Tibial artery (tissue), 4 donors: ENCODE measurements around the gene PTPRG.

Experiments used
- DNase-seq, 2 donors: peaks; one replicate each; pipeline ENCODE4 v3.0.0-alpha.2; 2019
- H3K27ac ChIP-seq, 2 donors: fragments of 200-600 bp; sonication (generic) in 1 of 2; 1 replicate in 1 of 2; 2 replicates in 1 of 2; pipeline ENCODE4 v1.5.1; 2018 to 2019; ENCODE audit warnings: mild to moderate bottlenecking in 1 of 2
- H3K27me3 ChIP-seq, 2 donors: fragments of 200-600 bp; sonication (generic) in 1 of 2; one replicate each; pipeline versions ENCODE4 v1.5.1 to v1.6.0; 2016 to 2019
- H3K36me3 ChIP-seq, 3 donors: fragments of 200-600 bp; sonication (generic) in 2 of 3; one replicate each; pipeline ENCODE4 v1.5.1; 2016 to 2019; ENCODE audit warnings: mild to moderate bottlenecking in 2 of 3
- H3K4me1 ChIP-seq, 4 donors: fragments of 200-600 bp; sonication (generic) in 2 of 4; 1 replicate in 3 of 4; 2 replicates in 1 of 4; pipeline ENCODE4 v1.5.1; 2016 to 2019
- H3K4me3 ChIP-seq, 2 donors: fragments of 200-600 bp; sonication (generic) in 1 of 2; 1 replicate in 1 of 2; 2 replicates in 1 of 2; pipeline ENCODE4 v1.5.1; 2018 to 2019; ENCODE audit warnings: mild to moderate bottlenecking in 2 of 2
- H3K9me3 ChIP-seq, 3 donors: fragments of 200-600 bp; sonication (generic) in 1 of 3; one replicate each; pipeline ENCODE4 v1.5.1; 2016 to 2019
- CTCF ChIP-seq, 2 experiments: fragments of 200-600 bp in 1 of 2; fragments of 450-650 bp in 1 of 2; IDR thresholded peaks; one replicate each; pipeline ENCODE4 v1.5.1; 2017 to 2019; ENCODE audit warnings: antibody characterized with exemption in 2 of 2, mild to moderate bottlenecking in 1 of 2, moderate library complexity in 1 of 2
- intact Hi-C: fragments of 100-400 bp; cut with DNase I; formaldehyde crosslinking; loops from one replicate; pipeline ENCODE4 v1.15.0; 2023; ENCODE audit warnings: low total_unique reads

The PTPRG gene

GRCh38 chr3:61925721-61926120 is 364.4 kb downstream of the PTPRG start:
- intact Hi-C loops: loop anchor here (10.0 kb wide), 1 partner anchor 361 kb away; the partner anchor contains the start of gene PTPRG

GRCh38 chr3:61926923-61927322 is 365.6 kb downstream of the PTPRG start:
- intact Hi-C loops: loop anchor here (10.0 kb wide), 1 partner anchor 362 kb away; the partner anchor contains the start of gene PTPRG
- H3K4me1 ChIP-seq: peaks cover 0 to 80% (median 39%) of the 10 kb centered on the region in 4 donors
- H3K27ac ChIP-seq: peak overlapping the region; percentile 57 to 59
- DNase-seq: no peak
- TF ChIP-seq CTCF (IDR thresholded peaks at IDR 0.05): no peak
- no peaks in the 10 kb centered on the region for H3K27me3 ChIP-seq
- H3K4me3 ChIP-seq: peak overlapping the region in 1 of 2 donors; percentile 16
- no peaks in the 10 kb centered on the region for H3K36me3 ChIP-seq
- H3K9me3 ChIP-seq: no peaks in the 10 kb centered on the region

More at GRCh38 chr3:61925721-61926120, 364.4 kb downstream of the PTPRG start:
- H3K27me3 ChIP-seq: no peaks in the 10 kb centered on the region
- H3K4me3 ChIP-seq: no peak overlapping the region
- no peaks in the 10 kb centered on the region for H3K9me3 ChIP-seq
- H3K27ac ChIP-seq: peak overlapping the region in 1 of 2 donors; percentile 57
- DNase-seq: no peak
- peaks cover 0 to 75% (median 39%) of the 10 kb centered on the region in 4 donors for H3K4me1 ChIP-seq
- TF ChIP-seq CTCF (IDR thresholded peaks at IDR 0.05): no peak
- no peaks in the 10 kb centered on the region for H3K36me3 ChIP-seq

GRCh38 chr3:61927332-61927731 is 366.0 kb downstream of the PTPRG start:
- H3K4me3 ChIP-seq: peak overlapping the region in 1 of 2 donors; percentile 16
- peak; percentile 73 to 82 for DNase-seq
- peak overlapping the region; percentile 57 to 59 for H3K27ac ChIP-seq
- peaks cover 0 to 80% (median 39%) of the 10 kb centered on the region in 4 donors for H3K4me1 ChIP-seq
- no peaks in the 10 kb centered on the region for H3K27me3 ChIP-seq
- TF ChIP-seq CTCF (IDR thresholded peaks at IDR 0.05): no peak
- intact Hi-C loops: loop anchor here (10.0 kb wide), 1 partner anchor 363 kb away; the partner anchor contains the start of gene PTPRG
- no peaks in the 10 kb centered on the region for H3K9me3 ChIP-seq
- H3K36me3 ChIP-seq: no peaks in the 10 kb centered on the region

GRCh38 chr3:61928039-61928438 is 366.7 kb downstream of the PTPRG start:
- H3K9me3 ChIP-seq: no peaks in the 10 kb centered on the region
- no peaks in the 10 kb centered on the region for H3K36me3 ChIP-seq
- peaks cover 0 to 83% (median 42%) of the 10 kb centered on the region in 4 donors for H3K4me1 ChIP-seq
- intact Hi-C loops: loop anchor here (10.0 kb wide), 1 partner anchor 363 kb away; the partner anchor contains the start of gene PTPRG
- no peak overlapping the region for H3K4me3 ChIP-seq
- H3K27ac ChIP-seq: peak overlapping the region; percentile 57 to 59
- no peak for DNase-seq
- TF ChIP-seq CTCF (IDR thresholded peaks at IDR 0.05): no peak
- H3K27me3 ChIP-seq: no peaks in the 10 kb centered on the region

- Histone ChIP-seq H3K27me3 (no peaks in the 10 kb centered on the region), H3K9me3 (no peaks in the 10 kb centered on the region), H3K4me3 (no peak overlapping the region), H3K4me1 (peaks cover 0 to 82% (median 42%) of the 10 kb centered on the region in 4 donors), H3K36me3 (no peaks in the 10 kb centered on the region), H3K27ac (peak overlapping the region; percentile 57 to 59)
- no peak for TF ChIP-seq CTCF (IDR thresholded peaks at IDR 0.05)
- intact Hi-C loops: loop anchor here (10.0 kb wide), 1 partner anchor 364 kb away; the partner anchor contains the start of gene PTPRG
- no peak for DNase-seq
Measured at GRCh38 chr3:61928776-61929314, 367.5 kb downstream of the PTPRG start.
